HepG2 (cell line): Measurements from ENCODE around the gene FAM163A. TPM values are rescaled to one million over a fixed set of nuclear protein-coding genes. Genes with fewer than 3 reads are reported as not detected.

Source experiments
- ATAC-seq: fragments of 200-7000 bp; cut with Tn5 transposase; 3 replicates; pipeline ENCODE4 v1.9.1; 2020; ENCODE audit warnings: mild to moderate bottlenecking, moderate library complexity
- BruUV-seq: library from RNA; stranded (reverse); fragments of 400-500 nt; replicated peaks from 2 replicates; lab custom pipeline; 2021; lab: Mats Ljungman, UMichigan
- CTCF ChIA-PET: fragments of 300-600 bp; formaldehyde crosslinking; extraction: SDS; loops from one replicate; lab custom pipeline; 2021; ENCODE audit warnings: low total read pairs, inconsistent platforms, low intra/inter-chr PET ratio; lab: Yijun Ruan, JAX
- POLR2A ChIA-PET: fragments of 350-600 bp; sonication (Branson Sonifier 250); formaldehyde crosslinking; loops from one replicate; lab custom pipeline; 2020; ENCODE audit warnings: antibody characterized with exemption, inconsistent platforms; lab: Yijun Ruan, JAX
- DNase-seq: peaks from one replicate; pipeline ENCODE4 v3.0.0-alpha.2; 2015; ENCODE audit warnings: low spot score
- FAIRE-seq: peaks from 3 replicates; lab custom pipeline; 2011; peaks lifted over from hg19 to GRCh38; lab: Jason Lieb, UNC
- H2AFZ ChIP-seq: one replicate; pipeline ENCODE4 v1.6.1; 2011; ENCODE audit warnings: low read length, inconsistent platforms
- H3K27ac ChIP-seq: fragments of 300-600 bp; 3 replicates; pipeline ENCODE4 v1.8.0; 2011; ENCODE audit warnings: mixed run types, mild to moderate bottlenecking, mixed read lengths, low read length, inconsistent platforms; ENCODE audit not compliant: insufficient read depth; ENCODE audit errors: extremely low read length
- H3K27me3 ChIP-seq, 2 experiments: fragments of 200-600 bp in 1 of 2; 2 replicates in 1 of 2; 3 replicates in 1 of 2; pipeline versions ENCODE4 v1.6.0 to v1.8.0; 2011; ENCODE audit warnings: low read length in 2 of 2, mild to moderate bottlenecking in 2 of 2, moderate library complexity in 2 of 2, inconsistent platforms in 1 of 2; ENCODE audit not compliant: insufficient read depth in 2 of 2, control insufficient read depth in 1 of 2
- H3K36me3 ChIP-seq, 2 experiments: fragments of 200-600 bp in 1 of 2; replicated peaks in 1 of 2; 2 replicates in 1 of 2; 3 replicates in 1 of 2; pipeline versions ENCODE4 v1.5.1 to v1.8.0; 2011; ENCODE audit warnings: low read length in 2 of 2, inconsistent platforms in 1 of 2; ENCODE audit not compliant: insufficient read depth in 2 of 2, control insufficient read depth in 1 of 2
- H3K4me1 ChIP-seq: 2 replicates; pipeline ENCODE4 v1.5.1; 2012; ENCODE audit warnings: low read length, inconsistent platforms; ENCODE audit not compliant: insufficient read depth
- H3K4me2 ChIP-seq: 2 replicates; pipeline ENCODE4 v1.6.0; 2011; ENCODE audit warnings: low read depth, low read length, inconsistent platforms
- H3K4me3 ChIP-seq, 3 experiments: fragments of 200-600 bp in 1 of 3; sonication (generic), shearing (Covaris generic) in 1 of 3; replicated peaks in 1 of 3; 2 replicates each; pipeline ENCODE4 v1.5.1; 2011 to 2016; ENCODE audit warnings: low read length in 3 of 3, inconsistent platforms in 2 of 3, low read depth in 2 of 3, mild to moderate bottlenecking in 2 of 3, control low read depth in 1 of 3, mixed read lengths in 1 of 3; ENCODE audit not compliant: insufficient read depth in 1 of 3
- H3K79me2 ChIP-seq: one replicate; pipeline ENCODE4 v1.6.1; 2011; ENCODE audit warnings: low read length, inconsistent platforms; ENCODE audit not compliant: insufficient read depth
- H3K9ac ChIP-seq: 2 replicates; pipeline ENCODE4 v1.6.0; 2011; ENCODE audit warnings: mild to moderate bottlenecking, low read depth, low read length, inconsistent platforms; ENCODE audit not compliant: insufficient read depth
- H3K9me3 ChIP-seq: 2 replicates; pipeline ENCODE4 v1.5.1; 2012; ENCODE audit warnings: mild to moderate bottlenecking, low read length
- H4K20me1 ChIP-seq: 2 replicates; pipeline ENCODE4 v1.6.0; 2011; ENCODE audit warnings: inconsistent platforms, mild to moderate bottlenecking, low read length, moderate library complexity; ENCODE audit not compliant: insufficient read depth
- FOXJ3 ChIP-seq: sonication (generic); formaldehyde crosslinking; IDR thresholded peaks from 2 replicates; pipeline ENCODE4 v1.4.0; 2020; ENCODE audit warnings: missing genetic modification reagents, mild to moderate bottlenecking, borderline replicate concordance
- HDAC2 ChIP-seq: sonication (generic); formaldehyde crosslinking; IDR thresholded peaks from 2 replicates; pipeline ENCODE4 v1.4.0; 2020; ENCODE audit warnings: missing genetic modification reagents
- HNRNPK ChIP-seq: fragments of 200-400 bp; formaldehyde crosslinking; IDR thresholded peaks from 2 replicates; pipeline ENCODE4 v1.6.1; 2018; ENCODE audit warnings: low read length, low read depth, moderate library complexity, mild to moderate bottlenecking; ENCODE audit not compliant: poor library complexity, severe bottlenecking
- ZNF772 ChIP-seq: sonication (generic); formaldehyde crosslinking; IDR thresholded peaks from 2 replicates; pipeline ENCODE4 v1.5.0; 2020; ENCODE audit warnings: mild to moderate bottlenecking, missing genetic modification reagents
- WGBS: methylation state at CpG from one replicate; pipeline ENCODE4 v1.1.6; 2017; ENCODE audit warnings: low lambda C conversion rate; 5-methylcytosine and 5-hydroxymethylcytosine counted together
- in situ Hi-C: cut with HindIII; loops from 2 replicates; pipeline ENCODE4 v1.10.0; 2017; ENCODE audit warnings: low pct_unique_long_range_greater_than_20kb; ENCODE audit not compliant: extremely low pct_ligation_motif_present
- intact Hi-C: fragments of 100-400 bp; cut with micrococcal nuclease; formaldehyde crosslinking; loops from one replicate; pipeline ENCODE4 v1.10.0; 2022; ENCODE audit not compliant: unreplicated experiment
- polyA plus RNA-seq, 8 experiments: library from polyadenylated mRNA; depleted of rRNA in 3 of 8; stranded (reverse) in 7 of 8; unstranded in 1 of 8; fragments of >200 nt; fragmentation: Illumina TruSeq in 4 of 8; extraction: Trizol in 4 of 8; gene quantifications; 2 replicates each; pipeline versions ENCODE4 v1.2.1 to v1.2.3, GENCODE V29; 2011 to 2016; ENCODE audit warnings: low read depth in 4 of 8, missing spikeins in 1 of 8, mixed read lengths in 1 of 8; ENCODE audit not compliant: insufficient read depth in 1 of 8
- total RNA-seq, 5 experiments: library from RNA; depleted of rRNA; stranded (reverse); fragments of >200 nt; fragmentation: Illumina TruSeq; extraction: Trizol; gene quantifications; 2 replicates each; pipeline ENCODE4 v1.2.3, GENCODE V29; 2016; ENCODE audit warnings: low read depth in 1 of 5
- TF ChIP-seq, protein P1 (sequence below): sonication (generic); formaldehyde crosslinking; IDR thresholded peaks from 2 replicates; pipeline ENCODE4 v1.4.0; 2020; ENCODE audit warnings: mild to moderate bottlenecking, missing genetic modification reagents
- TF ChIP-seq, protein P2 (sequence below): sonication (generic); formaldehyde crosslinking; conservative IDR thresholded peaks from 2 replicates; pipeline ENCODE4 v1.5.0; 2020; ENCODE audit warnings: missing genetic modification reagents

FAM163A gene
- total and polyA plus RNA-seq, 2 of the 13 experiments (the other 11 are each of a cell fraction or from before 2014, with no cell fraction given), result not detected

DNA sequence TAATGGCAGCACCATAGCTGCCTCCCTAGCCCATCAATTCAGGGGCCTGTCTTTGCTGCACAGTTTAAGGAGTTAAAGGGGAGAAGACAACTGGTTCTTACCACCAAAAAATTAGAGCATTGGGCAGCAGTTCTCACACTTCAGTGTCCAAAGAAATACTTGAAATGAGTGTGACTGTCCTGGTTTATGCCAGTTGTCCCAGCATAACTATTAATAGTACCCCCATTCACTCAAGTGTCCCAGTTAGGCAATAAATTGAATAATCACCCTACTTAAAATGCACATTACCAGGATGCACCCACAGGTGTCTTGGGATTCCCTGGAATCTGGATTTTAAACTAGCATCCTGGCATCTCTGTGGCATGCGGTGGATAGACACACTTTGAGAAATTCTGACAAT is 51.1 kb downstream of the FAM163A start (continued):
- TF ChIP-seq FOXJ3 (CRISPR knock-in tag), result no peak
- TF ChIP-seq, protein P1, sequence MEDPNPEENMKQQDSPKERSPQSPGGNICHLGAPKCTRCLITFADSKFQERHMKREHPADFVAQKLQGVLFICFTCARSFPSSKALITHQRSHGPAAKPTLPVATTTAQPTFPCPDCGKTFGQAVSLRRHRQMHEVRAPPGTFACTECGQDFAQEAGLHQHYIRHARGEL (CRISPR knock-in tag), result no peak
- no peak for TF ChIP-seq ZNF772 (CRISPR knock-in tag)
- TF ChIP-seq HDAC2, result no peak
- TF ChIP-seq, protein P2, sequence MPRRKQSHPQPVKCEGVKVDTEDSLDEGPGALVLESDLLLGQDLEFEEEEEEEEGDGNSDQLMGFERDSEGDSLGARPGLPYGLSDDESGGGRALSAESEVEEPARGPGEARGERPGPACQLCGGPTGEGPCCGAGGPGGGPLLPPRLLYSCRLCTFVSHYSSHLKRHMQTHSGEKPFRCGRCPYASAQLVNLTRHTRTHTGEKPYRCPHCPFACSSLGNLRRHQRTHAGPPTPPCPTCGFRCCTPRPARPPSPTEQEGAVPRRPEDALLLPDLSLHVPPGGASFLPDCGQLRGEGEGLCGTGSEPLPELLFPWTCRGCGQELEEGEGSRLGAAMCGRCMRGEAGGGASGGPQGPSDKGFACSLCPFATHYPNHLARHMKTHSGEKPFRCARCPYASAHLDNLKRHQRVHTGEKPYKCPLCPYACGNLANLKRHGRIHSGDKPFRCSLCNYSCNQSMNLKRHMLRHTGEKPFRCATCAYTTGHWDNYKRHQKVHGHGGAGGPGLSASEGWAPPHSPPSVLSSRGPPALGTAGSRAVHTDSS, result no peak

DNA sequence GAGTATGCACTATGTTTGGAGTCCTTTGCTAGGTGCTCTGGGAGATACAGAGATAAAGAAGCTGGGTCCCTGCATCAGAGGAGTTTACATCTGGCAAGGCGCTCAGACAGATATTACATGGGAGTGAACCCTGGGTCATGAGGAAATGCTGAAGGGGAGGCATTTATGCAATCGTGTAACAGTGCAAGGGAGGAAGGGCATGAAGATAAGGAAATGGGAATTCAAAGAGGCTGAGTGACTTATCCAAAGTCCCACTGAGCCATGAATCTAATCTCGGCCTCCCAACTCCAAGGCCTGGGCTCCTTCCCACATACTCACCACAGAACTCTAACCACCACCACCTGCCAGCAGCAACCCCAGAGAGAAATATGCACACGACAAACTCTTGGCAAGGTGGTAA is 51.6 kb downstream of the FAM163A start:
- ChIA-PET CTCF (no interaction called here), POLR2A (no interaction called here)
- Histone ChIP-seq H4K20me1 (no peaks in the 10 kb centered on the region), H3K36me3 (no peaks in the 10 kb centered on the region), H3K27me3 (peaks cover 2 to 8% of the 10 kb centered on the region in 2 experiments; a peak in 4 of 5 replicates), H3K9ac (no peak overlapping the region), H3K27ac (no peak overlapping the region), H3K9me3 (no peaks in the 10 kb centered on the region), H3K4me3 (no peak overlapping the region), H3K4me2 (no peak overlapping the region), H3K4me1 (no peaks in the 10 kb centered on the region), H2AFZ (no peak overlapping the region), H3K79me2 (no peaks in the 10 kb centered on the region)
- no peak for FAIRE-seq
- no TSS peak for BruUV-seq
- ATAC-seq, result no peak
- no peak for DNase-seq
- in situ Hi-C loops, result no loop called here
- intact Hi-C loops, result no loop called here
- 3% methylated on average over 4 of the region's 4 CpGs for WGBS
- no peak for TF ChIP-seq HNRNPK
- TF ChIP-seq, all 625 proteins: peak for 0
